DMS79 (cell line): ENCODE results near the gene ACOT9.
A peak's percentile ranks its signal among the peaks of the same experiment; 100 is the strongest.
"Not testable (repeated sequence)": the region's sequence is repeated elsewhere in the genome, so short reads cannot be mapped to it uniquely, and the experiment has no call there.

Experiments used
- DNase-seq: peaks from one replicate; lab custom pipeline; 2025; lab: John Stamatoyannopoulos, UW

ACOT9 gene

DNA sequence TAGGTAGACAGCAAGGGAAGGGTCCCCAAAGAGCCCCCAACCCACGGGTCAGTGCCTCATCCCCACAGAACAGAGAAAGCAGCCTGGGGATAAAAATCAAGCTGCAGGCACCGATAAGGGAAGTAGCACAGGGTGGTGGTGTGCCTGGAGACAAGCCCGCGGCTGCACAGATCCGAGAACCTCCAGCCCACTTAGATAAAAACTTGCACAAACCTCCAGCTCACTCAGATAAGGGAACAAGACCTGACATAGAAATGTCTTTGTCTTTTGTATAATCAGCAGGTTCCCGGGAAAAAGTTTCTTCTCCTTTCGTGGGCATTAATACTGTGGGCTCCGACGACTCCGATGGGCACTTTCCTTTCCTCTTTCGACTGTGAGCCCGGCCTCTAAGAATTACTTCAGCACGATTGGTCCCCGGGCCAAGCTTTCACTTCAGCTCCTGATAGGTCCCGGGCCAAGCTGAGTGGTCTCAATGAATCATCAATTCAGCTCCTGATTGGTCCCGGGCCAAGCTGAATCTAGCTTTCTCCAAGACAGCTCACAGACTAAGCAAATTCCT, 43.4 kb downstream of the ACOT9 start:
- DNase-seq: no peak

GRCh38 chrX:23694606-23695005, 48.5 kb downstream of the ACOT9 start:
- no peak for DNase-seq

- DNase-seq: no peak
Observed at GRCh38 chrX:23692166-23692565, 50.9 kb downstream of the ACOT9 start.

DNA sequence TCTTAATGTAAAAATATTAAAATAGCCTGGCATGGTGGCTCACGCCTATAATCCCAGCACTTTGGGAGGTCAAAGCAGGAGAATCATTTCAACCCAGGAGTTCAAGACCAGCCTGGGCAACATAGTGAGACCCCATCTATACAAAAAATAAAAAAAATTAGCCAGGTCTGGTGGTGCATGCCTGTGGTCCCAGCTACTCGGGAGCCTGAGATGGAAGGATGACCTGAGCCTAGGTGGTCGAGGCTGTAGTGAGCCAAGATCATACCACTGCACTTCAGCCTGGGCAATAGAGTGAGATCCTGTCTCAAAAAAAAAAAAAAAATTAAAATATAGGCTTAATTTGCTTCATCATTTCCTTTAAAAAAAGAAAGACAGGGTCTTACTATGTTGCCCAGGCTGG, 66.6 kb downstream of the ACOT9 start:
- DNase-seq: not testable (repeated sequence)

- no peak for DNase-seq
Observed at GRCh38 chrX:23673108-23673507, 70.0 kb downstream of the ACOT9 start.

- no peak for DNase-seq
Observed at GRCh38 chrX:23670528-23670927, 72.5 kb downstream of the ACOT9 start.

DNA sequence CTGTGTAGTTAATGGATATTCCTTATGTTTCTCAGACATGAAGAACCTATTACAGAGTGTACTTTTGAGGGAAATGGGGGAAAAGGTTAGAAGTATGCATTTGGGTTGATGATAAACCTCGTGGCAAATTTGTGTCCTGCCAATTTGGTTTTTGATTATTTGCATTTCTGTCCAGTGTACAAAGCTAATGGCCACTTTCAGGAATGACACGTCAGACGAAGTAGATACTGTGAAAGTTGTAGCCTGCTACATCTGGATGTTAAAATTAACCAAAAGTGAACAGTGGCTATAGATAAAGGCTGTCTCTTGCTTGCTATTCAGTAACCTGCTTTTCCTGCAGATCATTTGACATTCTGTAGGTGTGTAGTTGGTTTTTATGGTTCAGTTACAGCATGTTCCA, 74.7 kb downstream of the ACOT9 start:
- no peak for DNase-seq

DNA sequence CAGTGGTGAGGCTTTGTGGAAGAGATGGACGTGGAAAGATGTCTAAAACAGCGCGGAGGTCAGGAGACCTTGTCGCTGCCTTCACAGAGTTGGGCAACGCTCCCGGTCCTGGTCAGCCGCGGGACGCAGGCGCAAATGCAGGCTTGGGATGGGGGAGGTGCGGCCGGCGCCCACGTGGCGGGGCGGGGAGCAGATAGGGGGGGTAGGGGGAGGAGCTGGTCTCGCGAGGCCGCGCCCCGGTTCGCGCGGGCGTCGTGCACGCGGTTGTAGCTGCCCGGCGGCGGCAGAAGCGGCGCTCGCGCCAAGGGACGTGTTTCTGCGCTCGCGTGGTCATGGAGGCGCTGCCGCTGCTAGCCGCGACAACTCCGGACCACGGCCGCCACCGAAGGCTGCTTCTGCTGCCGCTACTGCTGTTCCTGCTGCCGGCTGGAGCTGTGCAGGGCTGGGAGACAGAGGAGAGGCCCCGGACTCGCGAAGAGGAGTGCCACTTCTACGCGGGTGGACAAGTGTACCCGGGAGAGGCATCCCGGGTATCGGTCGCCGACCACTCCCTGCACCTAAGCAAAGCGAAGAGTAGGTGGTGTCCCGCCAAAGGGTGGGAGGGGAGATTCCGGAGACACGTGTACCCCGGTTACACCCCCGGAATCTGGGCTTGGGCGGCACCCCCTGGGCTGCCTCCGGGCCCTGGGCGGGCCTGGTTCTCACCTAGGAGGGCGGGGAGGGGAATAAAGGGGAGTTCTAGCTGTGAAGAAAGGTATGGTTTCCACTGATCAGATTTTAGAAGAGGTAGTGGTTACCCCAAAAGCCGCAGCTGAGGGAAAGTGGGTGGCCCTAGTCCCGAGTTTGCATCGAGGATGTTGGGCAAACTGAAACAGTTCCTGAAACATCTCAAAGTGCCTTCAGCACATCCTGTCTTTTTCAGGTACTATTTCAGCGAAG, 75.6 kb downstream of the ACOT9 start, which contains the start of gene PRDX4:
TSS of gene PRDX4 (plus strand) at position 255 of the 939 bp plus-strand sequence. CDS start at position 333, 78 bp downstream.
- DNase-seq: peak; percentile 42

- DNase-seq: no peak
Observed at GRCh38 chrX:23666282-23666681, 76.8 kb downstream of the ACOT9 start.

- no peak for DNase-seq
Observed at GRCh38 chrX:23664496-23664895, 78.6 kb downstream of the ACOT9 start.

GRCh38 chrX:23662853-23663252, 80.2 kb downstream of the ACOT9 start:
- no peak for DNase-seq

GRCh38 chrX:23662187-23662586, 80.9 kb downstream of the ACOT9 start:
- DNase-seq: no peak

- no peak for DNase-seq
Observed at GRCh38 chrX:23661671-23662070, 81.4 kb downstream of the ACOT9 start.

DNA sequence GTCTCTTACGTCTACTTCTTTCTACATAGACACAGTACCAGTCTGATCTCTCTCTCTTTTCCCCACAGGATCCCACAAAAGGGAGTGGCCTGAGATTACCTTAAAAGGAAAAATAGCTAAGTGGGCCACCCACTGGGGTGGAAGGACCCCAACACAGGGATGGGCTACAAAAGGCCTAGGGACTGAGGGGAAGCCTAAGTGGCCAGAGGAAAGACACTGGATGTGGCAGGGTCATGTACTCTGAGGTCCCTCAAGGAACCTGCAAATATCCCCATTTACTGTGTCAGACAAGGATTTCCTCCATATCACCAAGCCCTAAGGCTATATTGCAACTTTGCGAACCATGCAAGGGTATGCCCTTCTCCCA, 82.3 kb downstream of the ACOT9 start:
- DNase-seq: no peak

- not testable (repeated sequence) for DNase-seq
Observed at GRCh38 chrX:23660083-23660765, 82.9 kb downstream of the ACOT9 start.

DNA sequence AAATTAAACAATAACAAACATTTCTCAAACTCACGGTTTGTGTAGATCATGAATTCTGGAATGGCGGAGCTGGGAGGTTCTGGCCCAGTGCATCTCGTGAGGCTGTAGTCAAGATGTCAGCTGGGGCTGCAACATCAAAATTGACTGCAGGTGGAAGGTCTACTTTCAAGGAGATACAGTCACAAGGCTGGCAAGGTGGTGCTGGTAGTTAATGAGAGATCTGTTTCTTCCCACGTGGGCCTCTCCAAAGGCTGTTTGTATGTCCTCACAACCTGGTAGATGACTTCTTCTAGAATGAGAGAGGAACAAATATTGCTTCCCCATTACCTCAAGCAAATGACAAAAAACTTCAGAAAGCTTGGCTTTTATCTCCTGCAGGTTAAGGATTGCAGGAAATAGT, 83.7 kb downstream of the ACOT9 start:
- no peak for DNase-seq

DNA sequence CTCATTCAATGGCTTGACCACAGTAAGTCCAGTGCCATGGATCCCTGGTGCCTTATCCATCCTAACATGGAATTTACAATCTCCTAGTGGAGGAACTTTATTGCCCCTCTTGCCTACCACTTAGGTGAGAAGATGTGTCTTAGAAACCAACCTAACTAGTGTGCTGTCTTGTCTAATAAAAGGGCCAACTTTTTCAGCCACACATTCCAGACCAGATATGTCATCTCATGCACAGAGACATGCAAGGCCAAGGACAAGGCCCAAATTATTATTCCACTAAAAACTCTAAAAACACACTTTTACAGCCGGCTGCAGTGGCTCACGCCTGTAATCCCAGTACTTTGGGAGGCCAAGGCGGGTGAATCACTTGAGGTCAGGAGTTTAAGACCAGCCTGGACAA, 86.4 kb downstream of the ACOT9 start:
- DNase-seq: no peak

GRCh38 chrX:23656091-23656490, 87.0 kb downstream of the ACOT9 start:
- no peak for DNase-seq
